Measurements from ENCODE around the gene TTLL10.

TTLL10 gene, protein sequence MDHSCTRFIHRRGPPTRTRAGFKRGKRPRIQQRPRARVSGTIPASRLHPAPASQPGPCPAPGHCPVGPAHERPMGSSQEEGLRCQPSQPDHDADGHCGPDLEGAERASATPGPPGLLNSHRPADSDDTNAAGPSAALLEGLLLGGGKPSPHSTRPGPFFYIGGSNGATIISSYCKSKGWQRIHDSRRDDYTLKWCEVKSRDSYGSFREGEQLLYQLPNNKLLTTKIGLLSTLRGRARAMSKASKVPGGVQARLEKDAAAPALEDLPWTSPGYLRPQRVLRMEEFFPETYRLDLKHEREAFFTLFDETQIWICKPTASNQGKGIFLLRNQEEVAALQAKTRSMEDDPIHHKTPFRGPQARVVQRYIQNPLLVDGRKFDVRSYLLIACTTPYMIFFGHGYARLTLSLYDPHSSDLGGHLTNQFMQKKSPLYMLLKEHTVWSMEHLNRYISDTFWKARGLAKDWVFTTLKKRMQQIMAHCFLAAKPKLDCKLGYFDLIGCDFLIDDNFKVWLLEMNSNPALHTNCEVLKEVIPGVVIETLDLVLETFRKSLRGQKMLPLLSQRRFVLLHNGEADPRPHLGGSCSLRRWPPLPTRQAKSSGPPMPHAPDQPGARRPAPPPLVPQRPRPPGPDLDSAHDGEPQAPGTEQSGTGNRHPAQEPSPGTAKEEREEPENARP

DNA sequence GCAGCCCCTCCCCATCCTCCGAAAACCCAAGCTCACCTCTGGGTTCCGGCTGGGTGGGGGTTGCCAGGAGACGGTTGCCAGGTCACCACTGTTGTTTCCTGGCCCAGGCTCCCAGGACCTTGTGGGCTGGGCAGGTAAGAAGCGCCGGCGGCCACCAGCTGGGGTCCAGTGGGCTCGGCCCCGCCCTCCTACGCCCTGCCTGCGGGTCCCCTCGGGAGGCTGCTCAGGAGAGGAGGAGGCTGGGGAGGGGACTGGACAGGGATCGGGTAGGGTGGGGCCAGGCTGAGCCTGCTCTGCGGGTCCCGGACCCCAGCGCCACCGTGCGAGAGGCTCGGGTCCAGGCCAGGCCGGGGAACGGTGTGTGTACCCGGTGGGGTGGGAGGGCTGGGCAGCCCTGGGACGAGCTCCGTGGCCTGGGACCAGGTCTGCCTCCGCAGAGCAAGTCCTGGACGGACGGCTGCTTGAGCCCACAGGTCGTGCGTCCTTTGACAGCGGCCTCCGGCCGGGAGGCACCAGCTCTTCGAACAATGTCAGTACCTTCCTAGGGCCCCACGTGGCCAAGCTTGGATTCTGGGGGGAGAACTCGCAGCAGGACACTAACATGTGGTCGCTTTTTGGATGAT, at the start of gene TTLL10:
TTLL10 (plus strand) TSS at position 88 of the 623 bp plus-strand sequence. CDS start 5,336 bp downstream, outside the sequence.
- intact Hi-C loops (cut with DNase I; ENCODE audit: low total_unique reads), result no loop called here

DNA sequence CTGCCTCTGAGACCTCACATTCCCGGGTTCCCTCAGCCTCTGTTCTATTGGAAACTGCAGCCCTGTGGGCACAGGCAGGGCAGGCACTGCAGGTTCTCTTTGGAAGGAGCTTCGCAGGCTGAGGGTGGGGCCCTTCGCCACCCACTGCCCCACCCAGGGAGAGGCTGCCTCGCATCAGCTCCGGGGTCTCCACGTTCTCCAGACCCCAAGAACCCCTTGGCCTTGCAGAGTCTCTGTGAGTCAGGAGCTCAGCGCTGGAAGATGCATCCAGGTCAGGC, 49.2 kb upstream of the TTLL10 start:
- Histone ChIP-seq H3K4me1 (peaks cover 0 to 12% (median 4%) of the 10 kb centered on the region in 4 donors), H3K27ac (no peak overlapping the region)
- intact Hi-C loops (cut with DNase I; ENCODE audit: low total_unique reads), result loop anchor here (5.0 kb wide), 2 partner anchors 108 to 168 kb away; partner anchors contain the start of genes B3GALT6 and SDF4

More for the DNA sequence above, at the start of gene TTLL10:
- no peak within 1 kb of the TSS for H3K4me3 ChIP-seq
- peaks cover 0 to 9% (median 0%) of the 10 kb centered on the region in 4 donors for H3K4me1 ChIP-seq
- peak in 1 of 2 donors; percentile 56 for DNase-seq
- H3K27ac ChIP-seq, result no peak within 1 kb of the TSS
- TF ChIP-seq, protein P1, sequence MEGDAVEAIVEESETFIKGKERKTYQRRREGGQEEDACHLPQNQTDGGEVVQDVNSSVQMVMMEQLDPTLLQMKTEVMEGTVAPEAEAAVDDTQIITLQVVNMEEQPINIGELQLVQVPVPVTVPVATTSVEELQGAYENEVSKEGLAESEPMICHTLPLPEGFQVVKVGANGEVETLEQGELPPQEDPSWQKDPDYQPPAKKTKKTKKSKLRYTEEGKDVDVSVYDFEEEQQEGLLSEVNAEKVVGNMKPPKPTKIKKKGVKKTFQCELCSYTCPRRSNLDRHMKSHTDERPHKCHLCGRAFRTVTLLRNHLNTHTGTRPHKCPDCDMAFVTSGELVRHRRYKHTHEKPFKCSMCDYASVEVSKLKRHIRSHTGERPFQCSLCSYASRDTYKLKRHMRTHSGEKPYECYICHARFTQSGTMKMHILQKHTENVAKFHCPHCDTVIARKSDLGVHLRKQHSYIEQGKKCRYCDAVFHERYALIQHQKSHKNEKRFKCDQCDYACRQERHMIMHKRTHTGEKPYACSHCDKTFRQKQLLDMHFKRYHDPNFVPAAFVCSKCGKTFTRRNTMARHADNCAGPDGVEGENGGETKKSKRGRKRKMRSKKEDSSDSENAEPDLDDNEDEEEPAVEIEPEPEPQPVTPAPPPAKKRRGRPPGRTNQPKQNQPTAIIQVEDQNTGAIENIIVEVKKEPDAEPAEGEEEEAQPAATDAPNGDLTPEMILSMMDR (IDR thresholded peaks at IDR 0.05), result no peak
- H3K36me3 ChIP-seq, result no peaks in the 10 kb centered on the region
- no peaks in the 10 kb centered on the region for H3K9me3 ChIP-seq
- H3K27me3 ChIP-seq, result peaks cover 0 to 90% of the 10 kb centered on the region in 2 donors

DNA sequence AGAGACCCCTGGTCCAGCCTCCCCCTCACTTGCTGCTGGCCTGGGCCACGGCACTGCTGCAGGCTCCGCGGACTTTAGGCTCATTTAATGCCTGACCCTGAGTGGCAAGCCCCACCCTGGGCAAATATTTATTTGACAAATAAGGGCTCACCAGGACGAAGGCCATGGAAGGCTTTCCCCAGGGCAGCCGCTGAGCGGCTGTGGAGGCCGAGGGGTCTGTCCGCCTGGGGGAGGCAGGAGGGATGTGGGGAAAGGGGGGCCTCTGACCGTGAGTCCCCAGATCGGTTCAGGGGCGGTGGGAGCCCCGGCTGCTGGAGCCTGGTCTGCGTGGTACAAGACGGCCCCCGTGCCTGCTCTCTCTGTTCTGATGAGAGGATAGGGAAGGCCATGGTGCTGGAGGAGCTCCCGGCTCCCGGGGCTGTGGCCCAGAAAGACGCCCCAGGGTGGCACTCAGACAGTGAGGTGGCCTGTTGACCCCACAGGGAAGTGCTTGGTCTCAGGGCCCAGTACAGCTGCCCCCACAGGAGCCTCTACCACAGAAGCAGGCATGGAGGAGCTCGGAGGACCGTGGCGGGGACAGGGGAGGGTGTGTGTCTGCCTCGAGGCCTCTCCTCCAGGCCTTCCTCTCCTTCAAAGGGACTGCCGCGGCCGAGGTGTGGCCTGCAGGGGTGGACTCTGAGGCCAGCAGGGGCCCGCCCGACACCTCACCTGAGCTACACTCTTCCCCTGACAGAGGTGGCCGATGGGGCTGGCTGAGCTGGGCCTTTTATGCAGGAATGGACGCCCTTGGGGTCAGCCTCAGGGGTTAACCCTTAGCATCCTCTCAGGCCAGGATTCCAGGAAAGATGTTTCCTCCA, 48.7 kb upstream of the TTLL10 start:
- TF ChIP-seq, protein P1 (IDR thresholded peaks at IDR 0.05), result no peak
- Histone ChIP-seq H3K9me3 (no peaks in the 10 kb centered on the region), H3K27ac (no peak overlapping the region), H3K27me3 (peaks cover 0 to 50% of the 10 kb centered on the region in 2 donors), H3K4me3 (no peak overlapping the region), H3K36me3 (no peaks in the 10 kb centered on the region), H3K4me1 (peaks cover 0 to 12% (median 4%) of the 10 kb centered on the region in 4 donors)
- intact Hi-C loops (cut with DNase I; ENCODE audit: low total_unique reads), result loop anchor here (5.0 kb wide), 2 partner anchors 107 to 167 kb away; partner anchors contain the start of genes B3GALT6 and SDF4
- DNase-seq, result no peak

More for the DNA sequence above, 49.2 kb upstream of the TTLL10 start:
- Histone ChIP-seq H3K27me3 (peaks cover 0 to 52% of the 10 kb centered on the region in 2 donors), H3K36me3 (no peaks in the 10 kb centered on the region), H3K4me3 (no peak overlapping the region), H3K9me3 (no peaks in the 10 kb centered on the region)
- TF ChIP-seq, protein P1 (IDR thresholded peaks at IDR 0.05), result no peak
- DNase-seq, result no peak

DNA sequence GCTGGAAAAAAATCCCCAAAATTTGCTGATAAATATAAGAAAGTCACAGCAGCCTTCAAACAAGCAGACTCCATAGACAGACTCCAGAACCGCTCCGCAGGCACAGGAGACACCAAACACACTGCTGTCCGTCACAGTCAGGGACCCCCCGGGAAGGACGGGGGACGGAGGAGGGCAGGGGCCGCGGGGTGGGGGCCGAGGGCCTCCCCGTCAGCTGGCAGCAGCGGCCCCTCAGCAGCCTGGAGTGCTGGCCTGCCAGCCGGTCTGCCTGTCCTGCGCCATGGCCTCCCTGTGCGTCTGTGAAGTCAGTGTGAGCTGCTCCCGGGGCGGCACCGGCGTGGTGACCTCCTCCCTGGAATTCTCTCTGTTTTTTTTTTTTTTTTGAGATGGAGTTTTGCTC, 47.7 kb upstream of the TTLL10 start:
- H3K9me3 ChIP-seq, result no peaks in the 10 kb centered on the region
- H3K4me1 ChIP-seq, result peaks cover 0 to 12% (median 4%) of the 10 kb centered on the region in 4 donors
- intact Hi-C loops (cut with DNase I; ENCODE audit: low total_unique reads), result no loop called here
- TF ChIP-seq, protein P1 (IDR thresholded peaks at IDR 0.05), result no peak
- DNase-seq, result no peak
- H3K4me3 ChIP-seq, result no peak overlapping the region
- H3K36me3 ChIP-seq, result no peaks in the 10 kb centered on the region
- peaks cover 0 to 48% of the 10 kb centered on the region in 2 donors for H3K27me3 ChIP-seq
- no peak overlapping the region for H3K27ac ChIP-seq

All from tibial artery (tissue), 4 donors.